Lower lobe of right lung (tissue), 2 donors: Measurements from ENCODE around the gene SLX9. TPM values are rescaled to one million over a fixed set of nuclear protein-coding genes. Genes with fewer than 3 reads are reported as not detected.
A peak's percentile ranks its signal among the peaks of the same experiment; 100 is the strongest.

Experiments
- ATAC-seq, 2 donors: fragments of 200-7000 bp; cut with Tn5 transposase; one replicate each; pipeline ENCODE4 v1.9.1; 2020 to 2022; ENCODE audit warnings: mild to moderate bottlenecking in 2 of 2, moderate library complexity in 2 of 2
- DNase-seq: peaks from one replicate; pipeline ENCODE4 v3.0.0-alpha.2; 2020
- H3K27ac ChIP-seq: fragments of 200-600 bp; one replicate; pipeline ENCODE4 v1.8.0; 2022
- H3K27me3 ChIP-seq: fragments of 200-600 bp; one replicate; pipeline ENCODE4 v1.8.0; 2022; ENCODE audit warnings: low read depth
- H3K36me3 ChIP-seq: fragments of 200-600 bp; one replicate; pipeline ENCODE4 v1.8.0; 2022; ENCODE audit warnings: mild to moderate bottlenecking
- H3K4me1 ChIP-seq: fragments of 200-600 bp; one replicate; pipeline ENCODE4 v1.8.0; 2022
- H3K4me3 ChIP-seq: fragments of 200-600 bp; one replicate; pipeline ENCODE4 v1.8.0; 2022; ENCODE audit warnings: mild to moderate bottlenecking
- H3K9me3 ChIP-seq: fragments of 200-600 bp; one replicate; pipeline ENCODE4 v1.8.0; 2022
- CTCF ChIP-seq: fragments of 200-600 bp; IDR thresholded peaks from one replicate; pipeline ENCODE4 v1.8.0; 2022; ENCODE audit warnings: antibody characterized with exemption, mild to moderate bottlenecking
- intact Hi-C: fragments of 100-400 bp; cut with DNase I; formaldehyde crosslinking; loops from one replicate; pipeline ENCODE4 v1.11.0; 2022
- total RNA-seq: library from RNA; stranded (reverse); fragmentation: NEBNext Ultra II Directional; extraction: Animal tissue kit (Norgen Biotek cat#: 25700); gene quantifications from one replicate; pipeline ENCODE4 v1.2.1, GENCODE V29; 2021
- donor health status: DM: no; HTN: yes; CAD: no; lungs with severe emphysema.

The SLX9 gene
- total RNA-seq, 1 donor from 2014 or later = 15.7 TPM

GRCh38 chr21:44998086-44998620, 58.3 kb downstream of the SLX9 start:
- no peak for DNase-seq
- no peaks in the 10 kb centered on the region for H3K9me3 ChIP-seq
- H3K27ac ChIP-seq = no peak overlapping the region

DNA sequence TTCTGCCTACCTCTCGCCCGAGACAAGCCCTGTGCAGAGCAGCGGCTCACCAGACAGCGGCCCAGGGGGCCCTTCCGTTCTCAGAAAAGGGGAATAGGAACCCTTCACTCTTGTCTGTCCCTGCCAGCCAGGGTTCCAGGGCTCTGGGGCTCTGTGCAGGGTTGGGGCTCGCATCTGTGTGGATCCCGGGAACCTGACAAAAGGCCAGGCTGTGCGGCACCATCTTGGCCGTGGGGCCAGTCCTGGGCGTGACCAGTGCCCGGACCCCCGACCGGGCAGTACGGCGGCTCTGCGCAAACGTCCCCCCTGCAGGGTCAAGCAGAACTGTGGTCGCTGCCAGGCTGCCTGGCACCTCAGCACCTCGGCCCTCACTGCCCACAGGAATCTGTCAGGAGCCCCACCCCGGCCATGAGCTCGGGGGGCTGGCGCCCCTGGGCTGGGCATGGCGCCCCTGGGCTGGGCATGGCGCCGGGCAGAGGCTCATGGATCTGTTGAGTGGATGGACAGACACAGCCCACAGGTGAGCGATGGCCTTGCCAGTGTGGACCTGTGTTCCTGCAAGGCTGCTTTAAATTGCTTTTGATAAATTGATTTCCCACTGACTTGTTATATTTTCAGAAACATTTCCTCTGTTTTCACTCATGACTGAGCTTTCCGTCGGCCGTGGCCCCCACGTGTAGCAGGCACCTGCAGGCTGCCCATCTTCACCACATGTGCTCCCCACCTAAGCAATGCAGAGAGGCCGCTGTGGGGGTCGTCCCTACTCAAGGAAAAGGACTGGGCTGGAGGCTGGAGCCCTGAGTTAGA, 59.0 kb downstream of the SLX9 start:
- no peak for TF ChIP-seq CTCF
- DNase-seq (peak; percentile 44), ATAC-seq (no peak)
- intact Hi-C loops = no loop called here
- Histone ChIP-seq H3K4me3 (no peak overlapping the region), H3K36me3 (no peaks in the 10 kb centered on the region), H3K4me1 (peaks cover 7% of the 10 kb centered on the region), H3K27me3 (no peaks in the 10 kb centered on the region), H3K27ac (no peak overlapping the region), H3K9me3 (no peaks in the 10 kb centered on the region)

More at GRCh38 chr21:44998086-44998620, 58.3 kb downstream of the SLX9 start:
- peaks cover 7% of the 10 kb centered on the region for H3K4me1 ChIP-seq
- intact Hi-C loops = no loop called here
- TF ChIP-seq CTCF = no peak
- no peak for ATAC-seq
- no peak overlapping the region for H3K4me3 ChIP-seq
- no peaks in the 10 kb centered on the region for H3K27me3 ChIP-seq
- H3K36me3 ChIP-seq = no peaks in the 10 kb centered on the region

DNA sequence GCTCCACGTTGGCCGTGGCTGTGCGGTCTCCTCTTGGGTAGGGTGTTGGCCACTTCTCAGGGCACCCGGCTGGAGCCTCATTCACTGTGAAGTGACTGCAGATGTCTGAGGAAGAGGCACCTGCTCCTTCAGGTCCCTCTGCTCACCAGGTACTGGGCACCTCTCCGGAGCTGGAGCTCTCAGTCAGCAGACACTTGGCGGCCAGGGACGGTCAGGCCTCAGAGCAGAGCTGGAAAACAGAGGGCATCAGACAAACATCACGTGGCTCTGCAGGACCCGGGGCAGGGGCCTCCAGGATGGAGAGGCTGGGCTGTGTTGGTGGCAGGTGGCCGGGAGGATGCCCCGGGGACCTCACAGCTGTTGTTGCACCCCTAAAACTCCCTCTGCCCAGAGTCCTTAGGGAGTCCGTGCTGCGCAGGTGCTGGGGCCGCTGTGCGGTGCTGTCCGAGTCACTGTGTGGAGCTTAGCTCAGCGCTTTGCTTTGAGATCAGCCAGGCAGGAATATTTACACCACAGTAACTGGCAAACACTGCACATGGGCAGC, 59.7 kb downstream of the SLX9 start:
- no peak overlapping the region for H3K4me3 ChIP-seq
- intact Hi-C loops = no loop called here
- peaks cover 7% of the 10 kb centered on the region for H3K4me1 ChIP-seq
- TF ChIP-seq CTCF = no peak
- DNase-seq (peak; percentile 20), ATAC-seq (no peak)
- no peaks in the 10 kb centered on the region for H3K27me3 ChIP-seq
- H3K9me3 ChIP-seq = no peaks in the 10 kb centered on the region
- H3K27ac ChIP-seq = no peak overlapping the region
- no peaks in the 10 kb centered on the region for H3K36me3 ChIP-seq

- TF ChIP-seq CTCF = no peak
- peak; percentile 38 for DNase-seq
- no peaks in the 10 kb centered on the region for H3K9me3 ChIP-seq
- no peaks in the 10 kb centered on the region for H3K27me3 ChIP-seq
- no peaks in the 10 kb centered on the region for H3K36me3 ChIP-seq
- H3K4me1 ChIP-seq = peaks cover 1% of the 10 kb centered on the region
- intact Hi-C loops = no loop called here
- H3K27ac ChIP-seq = no peak overlapping the region
- ATAC-seq = no peak
- H3K4me3 ChIP-seq = no peak overlapping the region
These were observed 60.3 kb downstream of the SLX9 start for GRCh38 chr21:44999972-45000636.

DNA sequence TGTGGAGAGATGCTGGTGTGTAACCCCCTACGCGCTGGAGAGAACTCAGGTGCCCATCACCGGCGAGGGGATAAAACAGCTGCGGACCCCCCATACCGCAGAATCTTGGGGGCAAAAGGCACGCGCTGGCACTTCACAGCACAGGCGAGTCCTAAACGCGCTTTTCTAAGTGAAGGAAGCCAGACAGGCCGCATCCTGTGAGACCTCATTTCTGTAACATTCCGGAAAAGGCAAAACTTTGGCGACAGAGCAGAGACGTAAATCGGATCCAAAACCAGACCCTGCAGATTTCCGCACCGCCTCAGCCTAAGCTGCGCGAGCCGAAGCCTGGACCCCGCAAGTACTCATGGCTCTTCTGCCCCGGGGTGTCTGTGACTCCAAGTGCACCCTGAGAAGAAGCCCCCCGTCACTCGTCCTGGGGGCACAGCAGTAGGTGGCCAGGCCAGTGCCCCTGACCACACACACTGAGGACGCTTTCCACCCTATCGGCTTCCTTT, 60.9 kb downstream of the SLX9 start:
- no peak overlapping the region for H3K4me3 ChIP-seq
- no peaks in the 10 kb centered on the region for H3K4me1 ChIP-seq
- intact Hi-C loops = no loop called here
- ATAC-seq (no peak), DNase-seq (no peak)
- H3K27ac ChIP-seq = no peak overlapping the region
- no peaks in the 10 kb centered on the region for H3K9me3 ChIP-seq
- no peaks in the 10 kb centered on the region for H3K36me3 ChIP-seq
- no peaks in the 10 kb centered on the region for H3K27me3 ChIP-seq
- TF ChIP-seq CTCF = no peak
